ENCODE results near the gene AADACL2.
"Not testable (repeated sequence)": the region's sequence is repeated elsewhere in the genome, so short reads cannot be mapped to it uniquely, and the experiment has no call there.

AADACL2 gene

GRCh38 chr3:151775314-151776258 is 41.9 kb downstream of the AADACL2 start:
- Histone ChIP-seq H3K9me3 (ENCODE audit: control insufficient read depth in 1 of 2, low read length in 2 of 2) (no peaks in the 10 kb centered on the region), H3K9ac (ENCODE audit: low read depth in 1 of 2, low read length in 2 of 2) (no peak overlapping the region), H3K4me3 (ENCODE audit: low read depth in 1 of 2, low read length in 2 of 2) (no peak overlapping the region), H3K27me3 (ENCODE audit: control insufficient read depth in 1 of 2, insufficient read depth in 2 of 2, low read length in 2 of 2) (no peaks in the 10 kb centered on the region), H3K27ac (ENCODE audit: low read depth, low read length) (no peak overlapping the region), H3K4me1 (ENCODE audit: control insufficient read depth in 1 of 2, insufficient read depth in 2 of 2, low read length in 2 of 2) (peaks cover 4 to 15% of the 10 kb centered on the region in 2 donors), H3K36me3 (ENCODE audit: control insufficient read depth in 1 of 2, insufficient read depth in 2 of 2, low read length in 2 of 2) (no peaks in the 10 kb centered on the region)

- peaks cover 0 to 15% of the 10 kb centered on the region in 2 donors for H3K4me1 ChIP-seq (ENCODE audit: control insufficient read depth in 1 of 2, insufficient read depth in 2 of 2, low read length in 2 of 2)
- H3K9me3 ChIP-seq (ENCODE audit: control insufficient read depth in 1 of 2, low read length in 2 of 2): no peaks in the 10 kb centered on the region
- H3K27ac ChIP-seq (ENCODE audit: low read depth, low read length): no peak overlapping the region
Observed at GRCh38 chr3:151776259-151776740, 42.6 kb downstream of the AADACL2 start.

GRCh38 chr3:151777880-151778279 is 44.2 kb downstream of the AADACL2 start:
- no peak overlapping the region for H3K9ac ChIP-seq (ENCODE audit: low read depth in 1 of 2, low read length in 2 of 2)
- H3K27me3 ChIP-seq (ENCODE audit: control insufficient read depth in 1 of 2, insufficient read depth in 2 of 2, low read length in 2 of 2): no peaks in the 10 kb centered on the region
- H3K4me3 ChIP-seq (ENCODE audit: low read depth in 1 of 2, low read length in 2 of 2): no peak overlapping the region
- no peaks in the 10 kb centered on the region for H3K9me3 ChIP-seq (ENCODE audit: control insufficient read depth in 1 of 2, low read length in 2 of 2)
- H3K36me3 ChIP-seq (ENCODE audit: control insufficient read depth in 1 of 2, insufficient read depth in 2 of 2, low read length in 2 of 2): no peaks in the 10 kb centered on the region
- H3K27ac ChIP-seq (ENCODE audit: low read depth, low read length): no peak overlapping the region
- H3K4me1 ChIP-seq (ENCODE audit: control insufficient read depth in 1 of 2, insufficient read depth in 2 of 2, low read length in 2 of 2): peaks cover 0 to 15% of the 10 kb centered on the region in 2 donors

More at GRCh38 chr3:151776259-151776740, 42.6 kb downstream of the AADACL2 start:
- Histone ChIP-seq H3K4me3 (ENCODE audit: low read depth in 1 of 2, low read length in 2 of 2) (no peak overlapping the region), H3K9ac (ENCODE audit: low read depth in 1 of 2, low read length in 2 of 2) (no peak overlapping the region), H3K36me3 (ENCODE audit: control insufficient read depth in 1 of 2, insufficient read depth in 2 of 2, low read length in 2 of 2) (no peaks in the 10 kb centered on the region), H3K27me3 (ENCODE audit: control insufficient read depth in 1 of 2, insufficient read depth in 2 of 2, low read length in 2 of 2) (no peaks in the 10 kb centered on the region)

- Histone ChIP-seq H3K4me1 (ENCODE audit: control insufficient read depth in 1 of 2, insufficient read depth in 2 of 2, low read length in 2 of 2) (no peaks in the 10 kb centered on the region), H3K9me3 (ENCODE audit: control insufficient read depth in 1 of 2, low read length in 2 of 2) (no peaks in the 10 kb centered on the region), H3K27ac (ENCODE audit: low read depth, low read length) (no peak overlapping the region), H3K9ac (ENCODE audit: low read depth in 1 of 2, low read length in 2 of 2) (no peak overlapping the region), H3K27me3 (ENCODE audit: control insufficient read depth in 1 of 2, insufficient read depth in 2 of 2, low read length in 2 of 2) (no peaks in the 10 kb centered on the region), H3K4me3 (ENCODE audit: low read depth in 1 of 2, low read length in 2 of 2) (no peak overlapping the region), H3K36me3 (ENCODE audit: control insufficient read depth in 1 of 2, insufficient read depth in 2 of 2, low read length in 2 of 2) (peaks cover 4% of the 10 kb centered on the region in 2 donors)
Observed at GRCh38 chr3:151787626-151788025, 53.9 kb downstream of the AADACL2 start.

GRCh38 chr3:151788401-151788800 is 54.7 kb downstream of the AADACL2 start:
- no peaks in the 10 kb centered on the region for H3K27me3 ChIP-seq (ENCODE audit: control insufficient read depth in 1 of 2, insufficient read depth in 2 of 2, low read length in 2 of 2)
- no peaks in the 10 kb centered on the region for H3K4me1 ChIP-seq (ENCODE audit: control insufficient read depth in 1 of 2, insufficient read depth in 2 of 2, low read length in 2 of 2)
- peaks cover 4% of the 10 kb centered on the region in 2 donors for H3K36me3 ChIP-seq (ENCODE audit: control insufficient read depth in 1 of 2, insufficient read depth in 2 of 2, low read length in 2 of 2)
- no peak overlapping the region for H3K9ac ChIP-seq (ENCODE audit: low read depth in 1 of 2, low read length in 2 of 2)
- H3K9me3 ChIP-seq (ENCODE audit: control insufficient read depth in 1 of 2, low read length in 2 of 2): no peaks in the 10 kb centered on the region
- H3K27ac ChIP-seq (ENCODE audit: low read depth, low read length): no peak overlapping the region
- H3K4me3 ChIP-seq (ENCODE audit: low read depth in 1 of 2, low read length in 2 of 2): no peak overlapping the region

GRCh38 chr3:151789853-151790463 is 56.2 kb downstream of the AADACL2 start:
- Histone ChIP-seq H3K4me1 (ENCODE audit: control insufficient read depth in 1 of 2, insufficient read depth in 2 of 2, low read length in 2 of 2) (no peaks in the 10 kb centered on the region), H3K4me3 (ENCODE audit: low read depth in 1 of 2, low read length in 2 of 2) (no peak overlapping the region), H3K36me3 (ENCODE audit: control insufficient read depth in 1 of 2, insufficient read depth in 2 of 2, low read length in 2 of 2) (peaks cover 0 to under 1% of the 10 kb centered on the region in 2 donors), H3K9ac (ENCODE audit: low read depth in 1 of 2, low read length in 2 of 2) (no peak overlapping the region), H3K27me3 (ENCODE audit: control insufficient read depth in 1 of 2, insufficient read depth in 2 of 2, low read length in 2 of 2) (no peaks in the 10 kb centered on the region), H3K9me3 (ENCODE audit: control insufficient read depth in 1 of 2, low read length in 2 of 2) (no peaks in the 10 kb centered on the region), H3K27ac (ENCODE audit: low read depth, low read length) (no peak overlapping the region)

- H3K36me3 ChIP-seq (ENCODE audit: control insufficient read depth in 1 of 2, insufficient read depth in 2 of 2, low read length in 2 of 2); H3K27me3 ChIP-seq (ENCODE audit: control insufficient read depth in 1 of 2, insufficient read depth in 2 of 2, low read length in 2 of 2); H3K4me1 ChIP-seq (ENCODE audit: control insufficient read depth in 1 of 2, insufficient read depth in 2 of 2, low read length in 2 of 2); H3K9ac ChIP-seq (ENCODE audit: low read depth in 1 of 2, low read length in 2 of 2); H3K27ac ChIP-seq (ENCODE audit: low read depth, low read length); H3K9me3 ChIP-seq (ENCODE audit: control insufficient read depth in 1 of 2, low read length in 2 of 2); H3K4me3 ChIP-seq (ENCODE audit: low read depth in 1 of 2, low read length in 2 of 2): not testable (repeated sequence)
Observed at GRCh38 chr3:151790763-151791162, 57.0 kb downstream of the AADACL2 start.

GRCh38 chr3:151792411-151792810 is 58.7 kb downstream of the AADACL2 start:
- H3K27ac ChIP-seq (ENCODE audit: low read depth, low read length): no peak overlapping the region

GRCh38 chr3:151793636-151794035 is 59.9 kb downstream of the AADACL2 start:
- H3K36me3 ChIP-seq (ENCODE audit: control insufficient read depth in 1 of 2, insufficient read depth in 2 of 2, low read length in 2 of 2): no peaks in the 10 kb centered on the region
- H3K27me3 ChIP-seq (ENCODE audit: control insufficient read depth in 1 of 2, insufficient read depth in 2 of 2, low read length in 2 of 2): no peaks in the 10 kb centered on the region
- no peak overlapping the region for H3K9ac ChIP-seq (ENCODE audit: low read depth in 1 of 2, low read length in 2 of 2)
- no peak overlapping the region for H3K4me3 ChIP-seq (ENCODE audit: low read depth in 1 of 2, low read length in 2 of 2)
- no peaks in the 10 kb centered on the region for H3K9me3 ChIP-seq (ENCODE audit: control insufficient read depth in 1 of 2, low read length in 2 of 2)
- H3K4me1 ChIP-seq (ENCODE audit: control insufficient read depth in 1 of 2, insufficient read depth in 2 of 2, low read length in 2 of 2): no peaks in the 10 kb centered on the region
- H3K27ac ChIP-seq (ENCODE audit: low read depth, low read length): no peak overlapping the region

More at GRCh38 chr3:151792411-151792810, 58.7 kb downstream of the AADACL2 start:
- H3K4me3 ChIP-seq (ENCODE audit: low read depth in 1 of 2, low read length in 2 of 2): no peak overlapping the region
- no peaks in the 10 kb centered on the region for H3K4me1 ChIP-seq (ENCODE audit: control insufficient read depth in 1 of 2, insufficient read depth in 2 of 2, low read length in 2 of 2)
- H3K36me3 ChIP-seq (ENCODE audit: control insufficient read depth in 1 of 2, insufficient read depth in 2 of 2, low read length in 2 of 2): no peaks in the 10 kb centered on the region
- no peaks in the 10 kb centered on the region for H3K9me3 ChIP-seq (ENCODE audit: control insufficient read depth in 1 of 2, low read length in 2 of 2)
- no peak overlapping the region for H3K9ac ChIP-seq (ENCODE audit: low read depth in 1 of 2, low read length in 2 of 2)
- no peaks in the 10 kb centered on the region for H3K27me3 ChIP-seq (ENCODE audit: control insufficient read depth in 1 of 2, insufficient read depth in 2 of 2, low read length in 2 of 2)

GRCh38 chr3:151794080-151794479 is 60.4 kb downstream of the AADACL2 start:
- Histone ChIP-seq H3K27ac (ENCODE audit: low read depth, low read length) (no peak overlapping the region), H3K27me3 (ENCODE audit: control insufficient read depth in 1 of 2, insufficient read depth in 2 of 2, low read length in 2 of 2) (no peaks in the 10 kb centered on the region), H3K9ac (ENCODE audit: low read depth in 1 of 2, low read length in 2 of 2) (no peak overlapping the region), H3K9me3 (ENCODE audit: control insufficient read depth in 1 of 2, low read length in 2 of 2) (no peaks in the 10 kb centered on the region), H3K4me3 (ENCODE audit: low read depth in 1 of 2, low read length in 2 of 2) (no peak overlapping the region), H3K36me3 (ENCODE audit: control insufficient read depth in 1 of 2, insufficient read depth in 2 of 2, low read length in 2 of 2) (no peaks in the 10 kb centered on the region), H3K4me1 (ENCODE audit: control insufficient read depth in 1 of 2, insufficient read depth in 2 of 2, low read length in 2 of 2) (no peaks in the 10 kb centered on the region)
